ENCODE measurements around the gene ACSS3.

Gene ACSS3

GRCh38 chr12:81303935-81304334, 226.1 kb downstream of the ACSS3 start:
- no peak for DNase-seq
